ENCODE data around the gene VAV2.

Gene VAV2

DNA sequence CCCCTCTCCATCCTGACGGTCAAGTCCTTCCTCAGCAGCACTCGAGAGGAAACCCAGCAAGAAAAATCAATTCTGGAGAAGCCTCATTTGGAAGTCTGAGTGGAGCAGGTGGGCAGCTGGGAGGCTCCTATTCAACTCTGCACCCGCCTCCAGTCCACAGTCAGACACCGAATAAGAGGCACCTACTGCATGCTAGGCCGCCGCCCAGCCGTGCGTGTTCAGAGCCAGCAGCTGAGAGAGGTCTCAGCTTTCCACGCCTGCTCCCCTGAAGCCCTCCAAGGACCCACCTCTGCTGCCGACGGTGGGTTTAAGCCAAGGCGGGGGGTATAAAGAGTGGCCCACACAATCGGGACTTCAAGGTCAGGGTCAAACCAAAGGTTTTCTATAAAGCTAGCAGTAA is 41.9 kb downstream of the VAV2 start:
- DNase-seq: no peak

DNA sequence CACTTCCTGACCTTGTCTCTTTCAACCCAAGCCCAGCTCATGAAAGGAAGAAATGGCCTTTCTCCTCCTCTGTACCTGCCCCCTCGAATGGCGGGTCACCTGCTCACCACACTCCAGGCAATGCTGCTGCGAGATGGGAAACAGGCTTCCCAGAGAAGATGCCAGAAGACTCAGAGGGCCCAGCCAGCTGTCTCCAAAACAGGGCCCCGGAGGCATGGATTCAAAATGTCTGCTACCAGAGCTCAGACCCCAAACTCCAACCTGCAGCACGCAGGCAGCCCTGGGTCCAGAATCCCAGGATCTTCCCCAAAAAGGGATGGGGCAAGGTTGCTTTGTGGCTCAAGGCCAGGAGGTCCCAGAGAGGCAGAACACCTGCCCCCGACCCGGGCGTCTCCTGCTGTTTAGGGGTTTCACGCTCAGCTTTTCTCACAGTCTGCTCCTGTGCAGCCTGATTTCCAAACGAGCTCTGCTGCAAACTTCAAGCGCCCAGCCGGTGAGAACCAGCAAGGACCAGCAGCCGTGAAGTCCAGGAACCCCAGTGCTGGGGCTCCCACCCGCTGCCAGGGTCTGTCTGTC is 42.5 kb downstream of the VAV2 start:
- DNase-seq: no peak

DNA sequence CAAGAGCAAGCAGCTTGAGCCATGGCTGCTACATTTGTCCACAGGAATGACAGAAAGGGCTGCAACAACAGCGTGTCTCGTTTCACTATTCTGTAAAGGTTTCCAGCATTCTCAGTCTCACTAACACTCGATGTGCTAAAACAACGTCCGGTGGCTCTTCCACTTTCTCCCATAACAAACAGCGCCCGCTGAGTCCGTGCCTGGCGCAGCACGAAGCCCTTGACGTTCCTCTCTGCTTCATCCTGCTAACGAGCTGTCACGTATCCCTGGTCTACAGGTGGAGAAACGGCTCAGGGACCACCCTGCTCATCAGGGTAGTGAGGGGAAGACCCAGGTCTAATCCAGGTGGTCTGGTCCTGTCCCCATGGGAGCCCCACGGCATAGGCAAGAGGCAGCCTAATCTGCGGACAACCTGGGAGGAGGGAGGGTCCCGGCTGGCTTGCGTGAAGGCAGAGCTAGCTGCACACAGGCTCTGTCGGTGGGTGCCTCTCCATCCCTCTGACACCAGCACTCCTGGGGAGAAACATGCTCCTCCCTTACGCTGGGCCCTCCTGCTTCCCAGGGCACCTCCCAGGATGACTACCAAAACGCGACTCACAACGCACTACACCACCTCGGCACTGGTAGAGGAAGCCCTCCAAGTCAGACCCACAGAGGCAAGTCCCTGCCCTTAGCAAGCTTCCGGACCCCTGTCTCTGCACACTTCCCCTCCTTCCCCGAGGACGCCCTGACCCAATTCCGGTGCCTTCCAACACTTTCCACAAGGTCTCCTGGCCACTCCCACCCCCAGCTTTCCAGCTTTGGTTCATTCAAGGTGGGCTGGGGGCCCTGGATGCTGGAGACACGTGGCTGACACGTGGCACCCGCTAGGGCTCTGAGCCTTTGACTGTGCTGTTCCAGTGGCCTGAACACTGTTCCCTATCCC is 43.3 kb downstream of the VAV2 start:
- DNase-seq: no peak

DNA sequence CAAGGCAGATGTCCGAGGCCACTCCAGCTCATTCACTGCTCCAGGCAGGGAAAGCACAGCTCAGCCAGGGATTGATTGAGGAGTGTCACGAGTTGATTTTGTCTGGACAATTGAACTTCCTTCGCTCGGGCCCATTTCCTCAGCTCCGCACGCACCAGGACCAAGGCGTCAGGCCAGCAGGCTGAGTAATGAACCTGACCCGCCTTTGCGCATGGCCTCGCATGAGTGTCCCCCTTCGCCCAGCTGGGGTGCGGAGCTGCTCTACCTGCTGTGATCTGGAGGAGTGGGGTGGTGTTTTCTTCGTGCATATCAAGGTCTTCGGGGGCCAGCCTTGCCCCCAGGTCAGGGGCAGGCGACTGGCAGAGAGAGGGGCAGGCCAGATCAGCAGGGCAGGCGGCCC is 44.0 kb downstream of the VAV2 start:
- no peak for DNase-seq

DNA sequence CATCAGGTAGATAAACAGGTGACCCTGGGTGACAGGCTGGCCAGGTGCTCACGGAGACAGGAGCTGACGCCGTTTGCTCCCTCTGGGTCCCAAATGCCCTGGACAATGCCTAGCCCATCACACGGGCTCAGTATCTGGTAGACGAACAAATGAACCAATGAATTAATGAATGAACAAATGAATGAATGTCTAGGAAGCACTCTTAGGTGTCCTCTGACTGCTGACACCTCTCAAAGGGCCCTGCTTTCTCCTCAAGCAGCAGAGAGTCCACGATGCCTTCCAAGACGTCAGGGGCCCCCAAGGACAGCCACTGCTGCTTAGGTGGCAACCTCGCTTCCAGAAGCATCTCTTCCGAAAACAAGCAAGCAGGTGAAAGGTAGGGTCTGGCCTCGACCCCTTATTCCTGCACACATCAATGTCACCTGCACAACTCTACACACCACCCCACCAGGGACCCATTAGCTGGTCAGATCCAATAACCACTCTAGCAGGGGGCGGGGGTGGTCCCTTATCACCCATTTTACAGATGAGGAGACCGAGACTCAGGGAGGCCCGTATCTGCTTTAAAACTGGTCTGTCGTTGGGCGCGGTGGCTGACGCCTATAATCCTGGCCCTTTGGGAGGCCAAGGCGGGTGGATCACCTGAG is 45.2 kb downstream of the VAV2 start:
- no peak for DNase-seq

DNA sequence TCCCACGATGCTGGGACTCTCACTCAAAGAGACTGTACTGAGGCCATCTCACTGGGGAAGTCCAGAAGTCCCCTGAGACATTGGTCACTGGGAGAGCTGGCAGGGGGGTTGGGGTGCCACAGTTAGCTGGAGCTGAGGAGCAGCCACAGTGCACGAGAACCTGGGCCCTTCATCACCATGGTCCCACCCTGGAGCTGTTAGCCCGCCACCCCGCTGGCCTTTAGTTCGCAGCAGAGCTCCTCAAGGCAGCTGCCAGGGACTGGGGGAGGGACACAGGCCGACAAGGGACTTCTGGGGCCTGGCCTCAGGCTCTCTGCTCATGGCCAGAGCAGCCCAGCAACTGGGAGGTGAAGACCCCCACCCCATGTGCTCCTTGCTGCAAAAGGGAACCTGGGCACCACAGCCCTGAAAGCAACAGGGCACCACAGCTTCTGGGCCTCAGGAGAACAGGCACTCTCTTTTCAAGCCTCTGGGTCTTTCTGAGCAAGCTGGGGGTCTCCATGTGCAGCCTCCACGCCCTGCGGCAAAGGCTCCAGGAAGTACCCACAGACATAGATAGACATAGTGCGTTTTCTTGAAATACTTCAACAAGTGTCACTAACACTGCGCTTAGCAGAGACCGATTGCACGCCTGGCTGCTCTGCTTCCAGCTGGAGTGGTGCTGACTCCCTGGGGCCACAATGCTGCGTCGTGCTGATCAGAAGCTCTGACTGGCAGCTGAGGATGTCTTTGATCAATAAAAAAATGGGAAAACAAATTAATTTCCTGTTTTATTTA is 46.0 kb downstream of the VAV2 start:
- no peak for DNase-seq

DNA sequence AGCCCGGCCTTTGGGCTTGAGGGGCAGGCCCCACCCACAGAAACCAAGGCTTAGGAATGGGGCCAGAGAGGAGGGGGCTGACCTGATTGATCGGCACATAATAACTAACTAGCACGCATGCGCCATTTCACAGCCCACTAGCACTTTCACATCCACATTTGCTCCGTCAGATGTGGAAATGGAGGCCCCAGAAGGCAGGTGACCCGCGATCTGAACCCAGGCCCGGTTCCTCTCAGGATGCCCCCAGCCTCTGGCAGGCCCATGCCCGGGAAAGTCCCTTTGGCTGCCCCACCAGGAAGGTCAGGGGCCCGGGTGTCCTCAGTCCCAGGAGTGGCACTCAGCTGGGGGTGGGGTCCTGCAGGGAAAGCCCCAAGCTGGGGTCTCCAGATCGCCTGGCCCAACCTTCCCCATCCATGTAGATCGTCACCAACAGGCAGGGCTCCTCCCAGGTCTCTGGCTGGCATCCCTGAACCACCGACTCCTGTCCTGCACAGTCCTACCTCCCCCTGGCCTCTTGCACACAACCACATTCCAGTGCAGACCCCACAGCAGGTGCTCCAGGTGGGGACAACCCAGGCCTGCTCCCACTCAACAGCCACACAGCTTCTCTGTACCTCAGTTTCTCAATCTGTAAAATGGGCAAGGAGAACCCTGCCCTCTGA is 46.7 kb downstream of the VAV2 start:
- DNase-seq: no peak

DNA sequence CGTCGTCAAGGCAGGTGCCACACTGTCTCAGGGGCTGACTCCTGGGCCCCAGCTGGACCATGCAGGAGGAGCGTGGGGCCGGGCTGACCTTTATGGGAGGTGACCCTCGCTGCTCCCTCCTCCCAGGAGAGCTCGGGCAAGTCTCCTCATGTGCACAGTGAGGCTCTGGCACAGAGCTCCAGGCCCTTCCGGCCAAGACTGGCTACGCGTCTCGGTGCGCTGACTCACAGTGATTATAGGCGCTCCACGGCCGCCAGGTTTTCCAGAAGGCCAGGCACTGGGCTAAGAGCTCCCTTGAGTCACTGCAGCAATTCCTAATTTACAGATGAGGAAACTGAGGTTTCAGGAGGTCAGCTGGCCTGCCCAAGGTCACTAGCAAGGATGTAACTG is 47.4 kb downstream of the VAV2 start:
- DNase-seq: no peak

DNA sequence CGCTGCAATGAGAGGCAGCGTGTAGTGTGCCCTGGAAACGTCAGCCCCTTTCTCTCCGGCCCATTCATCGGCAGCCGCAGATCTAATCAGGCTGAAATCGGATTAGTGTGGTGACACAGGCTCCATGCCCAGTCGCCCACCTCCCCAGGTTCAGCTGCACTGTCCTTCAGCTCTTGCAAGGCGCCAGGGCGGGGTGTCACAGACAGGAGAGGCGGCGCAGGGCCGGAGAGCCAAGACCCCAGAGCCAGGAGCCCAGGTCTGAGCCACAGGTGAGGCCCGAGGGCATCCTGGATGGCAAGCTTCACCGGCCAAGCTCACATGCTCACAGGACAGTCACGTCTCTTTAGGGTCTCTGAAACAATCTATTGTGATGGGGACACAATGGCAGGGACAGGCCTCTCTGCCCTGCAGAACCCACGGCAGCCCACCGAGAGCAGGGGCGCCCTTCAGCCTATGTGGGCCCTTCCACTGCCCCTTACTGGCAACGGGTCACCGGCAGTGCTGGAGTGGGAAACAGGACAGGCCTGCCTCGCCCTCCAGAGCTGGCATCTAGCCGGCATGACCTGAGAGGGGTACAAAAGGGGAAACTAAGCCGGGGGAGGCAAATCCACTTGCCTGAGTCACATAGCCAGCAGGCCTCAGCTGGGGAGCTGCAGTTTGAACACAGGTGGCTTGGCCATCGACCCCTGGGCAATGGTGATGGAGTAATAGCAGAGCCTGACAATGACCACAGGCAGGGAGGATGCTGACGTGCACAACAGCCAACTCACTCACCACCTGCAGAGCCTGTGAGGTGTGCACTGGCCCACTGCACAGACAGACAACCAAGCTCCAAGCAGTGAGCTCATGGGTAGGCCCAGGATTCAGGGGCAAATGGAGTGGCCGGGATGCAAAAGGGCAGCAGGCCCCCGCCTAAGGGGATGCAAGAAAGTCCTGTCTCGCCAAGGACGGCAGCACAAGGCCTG is 48.1 kb downstream of the VAV2 start:
- no peak for DNase-seq

DNA sequence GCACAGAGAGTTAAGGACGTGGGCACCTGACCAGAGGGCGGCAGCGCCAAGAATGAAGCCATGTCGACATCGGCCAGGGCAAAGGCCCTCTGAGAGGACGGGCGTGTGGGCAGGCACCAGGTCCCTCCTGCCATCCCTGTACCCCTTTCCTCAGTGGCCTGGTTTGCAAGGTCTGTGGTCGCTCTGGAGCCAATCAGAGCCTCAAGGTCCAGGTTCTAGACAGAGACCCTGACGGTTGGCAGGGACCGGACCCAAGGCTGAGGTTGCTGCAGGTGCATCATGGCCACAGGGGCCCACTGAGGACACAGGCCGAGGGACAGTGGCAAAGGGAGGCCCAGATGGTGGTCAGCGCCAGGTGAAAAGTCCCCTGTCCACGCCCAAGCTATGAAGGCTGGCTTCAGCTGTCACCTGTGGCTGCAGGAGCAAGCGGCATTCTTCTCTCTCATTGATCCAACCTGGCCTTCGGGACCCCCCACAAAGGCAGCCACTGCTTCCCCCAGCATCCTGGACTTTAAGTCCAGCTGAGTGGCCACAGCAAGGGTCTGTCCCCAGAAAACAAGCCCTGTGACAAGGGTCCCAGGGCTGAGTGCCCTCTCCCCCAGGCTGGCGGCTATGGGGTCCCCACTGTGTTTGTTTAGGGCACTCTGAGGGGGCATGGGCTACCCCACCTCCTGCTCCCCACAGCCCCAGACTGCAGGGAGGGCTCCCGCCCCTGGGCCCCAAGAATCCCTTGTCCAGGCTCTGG is 48.9 kb downstream of the VAV2 start:
- no peak for DNase-seq

DNA sequence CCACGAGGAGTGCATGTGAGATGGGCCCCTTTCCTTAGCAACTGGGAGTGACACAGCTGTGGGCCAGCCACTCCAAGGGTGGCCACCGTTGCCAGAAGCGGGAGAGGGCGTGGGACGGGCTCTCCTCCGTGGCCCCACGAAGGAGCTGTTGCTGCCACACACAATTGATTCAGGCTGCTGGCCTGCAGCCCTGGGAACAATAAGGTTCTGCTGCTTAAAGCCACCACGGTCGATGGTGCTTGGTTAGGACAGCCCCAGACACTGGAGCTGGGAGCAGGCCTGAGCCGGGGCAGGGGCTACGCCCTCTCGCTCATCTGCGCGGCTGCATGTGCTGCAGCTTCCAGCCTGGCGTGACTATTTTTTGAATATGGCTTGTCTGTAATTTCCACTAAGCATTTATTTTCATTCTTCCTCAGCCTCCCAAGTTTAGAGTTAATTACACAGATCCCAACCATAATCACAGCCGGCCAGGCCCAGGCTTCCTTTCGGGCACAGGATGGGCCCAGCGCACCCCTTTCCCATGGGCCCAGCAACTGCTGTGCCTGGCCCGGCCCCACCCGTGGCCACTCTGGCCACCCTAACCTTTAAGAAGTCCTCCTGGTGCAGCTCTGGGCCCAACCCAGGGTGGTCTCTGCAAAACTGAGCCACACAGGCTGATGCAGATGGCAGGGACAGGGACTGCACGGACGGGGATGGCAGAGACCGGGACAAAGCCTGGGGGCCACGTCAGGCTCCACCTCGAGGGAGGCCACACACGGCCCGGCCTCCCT is 49.7 kb downstream of the VAV2 start:
- no peak for DNase-seq

DNA sequence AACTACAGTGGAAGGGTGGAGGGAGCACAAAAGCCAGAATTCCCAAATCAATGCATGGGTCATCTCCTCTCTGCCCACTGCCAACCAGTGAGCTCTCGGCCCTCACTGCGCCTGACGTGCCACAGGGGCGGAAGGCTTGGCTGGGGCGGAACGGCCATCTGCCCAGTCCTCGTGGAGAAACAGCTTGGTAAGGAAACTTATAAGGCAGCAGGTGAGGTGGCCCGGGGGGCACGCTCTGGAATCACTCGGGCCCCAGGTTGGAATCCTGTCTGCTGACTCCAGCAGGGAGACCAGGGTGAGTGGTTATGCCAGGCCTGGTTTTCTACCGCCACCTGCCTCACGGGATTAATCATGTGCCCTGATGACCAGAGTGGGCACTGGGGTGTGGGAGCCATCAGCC is 52.3 kb downstream of the VAV2 start:
- no peak for DNase-seq

DNA sequence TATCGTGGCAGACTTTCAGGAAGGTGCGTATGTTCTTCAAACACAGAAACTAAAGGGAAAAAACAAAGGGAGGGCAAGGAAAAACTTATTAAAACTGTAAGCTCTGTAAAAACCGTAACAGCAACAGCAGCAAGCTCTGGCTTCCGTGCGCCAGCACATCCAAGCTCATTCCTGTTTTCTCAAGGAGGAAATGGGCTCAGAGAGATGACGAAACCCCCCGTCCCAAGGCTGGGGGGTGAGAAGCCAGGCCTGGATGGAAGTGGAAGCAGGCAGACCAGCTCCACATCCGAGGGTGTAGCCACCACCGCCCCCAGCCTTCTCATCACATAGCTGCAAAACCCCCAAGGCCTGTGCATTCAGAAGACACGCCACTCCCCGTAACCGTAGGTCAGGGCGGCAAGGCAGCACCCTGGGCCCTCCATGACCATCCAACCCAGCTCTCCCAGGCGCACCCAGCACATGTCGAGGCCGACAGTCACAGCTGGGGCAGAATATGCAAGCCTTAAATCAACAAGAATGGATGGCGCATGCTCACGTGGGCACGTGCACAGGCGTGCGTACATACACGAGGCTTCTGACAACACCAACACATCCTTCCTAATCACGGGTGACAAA is 52.8 kb downstream of the VAV2 start:
- DNase-seq: no peak

DNA sequence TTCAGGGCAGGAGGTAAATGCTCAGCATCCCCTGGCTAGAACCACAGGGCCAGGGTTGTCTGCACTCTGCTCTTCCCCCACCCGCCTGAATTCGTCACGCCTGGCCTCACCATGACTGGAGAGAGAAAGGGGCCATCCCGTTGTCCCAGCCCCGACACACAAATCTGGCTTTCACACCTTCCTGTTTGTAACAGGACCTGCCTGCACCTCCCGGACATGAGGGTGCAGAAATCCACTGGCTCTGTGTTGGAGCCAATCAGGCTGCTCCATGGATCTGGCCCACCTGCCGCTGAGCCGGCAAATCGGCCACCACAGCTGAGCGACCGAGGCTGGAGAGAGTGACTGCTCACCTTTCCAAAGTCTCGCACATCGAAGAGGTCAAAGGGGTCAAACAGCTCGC is 53.4 kb downstream of the VAV2 start:
- no peak for DNase-seq

DNA sequence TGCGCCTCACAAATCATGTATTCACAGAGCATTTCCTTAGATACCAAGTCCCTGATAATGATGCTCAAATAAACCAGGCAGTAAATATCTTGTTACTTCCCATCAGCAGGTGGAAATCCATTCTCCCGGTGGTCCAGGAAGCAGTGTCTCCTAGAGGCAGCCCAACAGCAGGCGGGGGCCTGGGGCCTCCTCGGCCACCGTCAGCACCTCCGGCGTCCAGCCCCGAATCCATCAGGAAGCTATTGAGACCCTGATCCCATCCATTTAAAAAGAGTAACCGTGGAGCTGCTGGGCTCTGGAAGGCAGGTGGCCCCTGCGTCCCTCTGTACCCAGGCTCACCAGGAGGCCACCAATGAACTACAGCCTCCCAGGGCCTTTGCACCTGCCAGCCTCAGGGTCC is 54.0 kb downstream of the VAV2 start:
- no peak for DNase-seq

DNA sequence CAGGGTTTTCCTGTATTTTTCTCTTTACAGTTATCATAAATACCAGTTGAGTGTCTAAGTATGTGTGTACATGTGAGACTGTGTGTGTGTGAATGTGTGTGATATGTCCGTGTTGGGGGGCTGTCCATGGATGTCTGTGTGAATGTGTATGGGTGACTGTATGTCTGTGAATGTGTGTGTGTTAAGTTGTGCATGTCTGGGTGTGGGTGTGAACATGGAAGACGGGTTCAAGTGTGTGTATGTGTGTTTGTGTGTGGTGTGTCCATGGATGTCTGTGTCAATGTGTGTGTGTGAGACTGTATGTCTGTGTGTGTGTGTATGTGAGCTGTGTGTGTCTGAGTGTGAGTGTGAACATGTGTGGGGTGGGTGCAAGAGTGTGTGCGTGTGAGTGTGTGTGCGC is 55.0 kb downstream of the VAV2 start:
- DNase-seq: no peak

DNA sequence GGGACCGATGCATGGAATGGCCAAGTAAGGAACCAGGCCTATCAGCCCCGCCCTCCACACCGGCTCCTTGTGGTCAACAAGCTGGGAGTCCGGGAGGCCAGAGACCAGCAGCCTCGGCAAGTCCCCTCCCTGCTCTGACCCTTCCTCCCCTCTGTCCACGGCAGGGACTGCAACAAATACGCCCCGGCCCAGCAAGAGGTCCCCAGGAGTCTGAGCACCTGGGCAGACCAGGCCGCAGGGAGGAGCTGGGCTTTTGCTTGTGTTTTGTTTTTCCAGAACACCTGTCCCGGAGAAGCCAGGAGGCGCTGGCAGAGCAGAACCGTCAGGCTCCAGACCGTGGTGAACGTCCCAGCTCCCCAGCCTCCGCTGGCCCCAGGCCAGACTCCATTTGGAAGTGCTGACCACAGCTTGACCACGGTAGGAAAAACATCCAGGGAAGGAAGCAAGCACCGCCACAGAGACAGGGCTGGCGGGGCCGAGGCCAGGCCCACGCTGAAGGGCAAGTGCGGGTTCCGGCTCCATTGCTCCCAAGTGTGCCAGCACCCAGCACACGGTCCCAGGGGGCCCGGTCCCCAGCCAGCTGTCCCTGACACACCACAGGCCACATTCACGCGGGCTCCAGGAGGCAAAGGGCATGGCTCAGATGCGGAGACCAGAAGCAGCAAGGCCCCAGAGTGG is 56.7 kb downstream of the VAV2 start:
- DNase-seq: no peak

DNA sequence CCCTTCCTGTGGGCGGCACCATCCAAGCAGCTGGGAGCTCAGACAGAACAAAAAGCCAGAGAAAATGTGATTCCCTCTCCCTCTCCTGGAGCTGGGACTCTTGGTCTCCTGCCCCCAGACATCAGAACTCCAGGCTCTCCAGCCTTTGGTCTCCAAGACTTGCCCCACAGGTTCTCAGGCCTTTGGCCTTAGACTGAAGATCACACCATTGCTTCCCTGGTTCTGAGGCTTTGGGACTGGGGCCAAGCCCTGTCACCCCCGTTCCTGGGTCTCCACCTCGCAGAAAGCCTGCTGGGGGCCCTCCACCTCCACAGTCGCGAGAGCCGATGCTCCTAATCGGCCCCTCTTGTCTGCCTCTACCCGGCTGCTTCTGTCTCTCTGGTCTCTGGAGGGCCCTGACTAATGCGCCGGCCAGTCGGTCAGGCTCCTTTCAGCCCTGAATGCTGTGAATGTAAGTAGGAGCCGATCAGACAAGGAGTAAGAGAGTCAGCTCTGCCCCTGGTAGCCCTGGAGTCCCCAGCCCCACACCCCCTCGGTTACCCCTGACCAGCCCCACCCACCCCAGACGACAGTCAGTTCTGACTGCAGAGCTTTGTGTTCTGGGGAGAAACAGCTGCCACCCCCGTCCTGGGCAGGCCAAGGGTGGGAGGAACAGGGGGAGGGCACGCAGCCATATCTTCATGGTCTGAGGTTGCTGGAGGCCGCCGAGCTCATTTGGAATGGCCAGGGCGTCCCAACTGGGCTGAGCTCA is 57.5 kb downstream of the VAV2 start:
- no peak for DNase-seq
